Colonic mucosa (tissue), 4 donors: ENCODE measurements around the gene MYOCD. TPM values are rescaled to one million over a fixed set of nuclear protein-coding genes. Genes with fewer than 3 reads are reported as not detected.

ENCODE experiments used
- DNase-seq: peaks from one replicate; pipeline ENCODE4 v3.0.0-alpha.2; 2020
- H3K27ac ChIP-seq: fragments of 200-600 bp; one replicate; pipeline ENCODE4 v1.8.0; 2021
- H3K27me3 ChIP-seq: fragments of 200-600 bp; one replicate; pipeline ENCODE4 v1.8.0; 2021
- H3K36me3 ChIP-seq: fragments of 200-600 bp; one replicate; pipeline ENCODE4 v1.8.0; 2021
- H3K4me1 ChIP-seq: fragments of 200-600 bp; one replicate; pipeline ENCODE4 v1.8.0; 2021; ENCODE audit warnings: mild to moderate bottlenecking
- H3K4me3 ChIP-seq: fragments of 200-600 bp; one replicate; pipeline ENCODE4 v1.8.0; 2021
- H3K9ac ChIP-seq, 2 donors: one replicate each; pipeline ENCODE4 v1.7.0; 2013; ENCODE audit warnings: control low read depth in 2 of 2, low read depth in 2 of 2, low read length in 2 of 2
- H3K9me3 ChIP-seq: fragments of 200-600 bp; one replicate; pipeline ENCODE4 v1.8.0; 2021
- intact Hi-C: fragments of 100-400 bp; cut with DNase I; formaldehyde crosslinking; loops from one replicate; pipeline ENCODE4 v1.14.1; 2022
- total RNA-seq, 2 donors: library from RNA; stranded (reverse); fragmentation: NEBNext Ultra II Directional in 1 of 2; extraction: Animal tissue kit (Norgen Biotek cat#: 25700) in 1 of 2; gene quantifications; one replicate each; pipeline ENCODE4 v1.2.1, GENCODE V29; 2021
- TF ChIP-seq, protein P1 (sequence below): fragments of 200-600 bp; IDR thresholded peaks from one replicate; pipeline ENCODE4 v1.8.0; 2022; ENCODE audit warnings: antibody characterized with exemption, mild to moderate bottlenecking
- donor health status: healthy.
- donor health status: DM: no; HTN: no; CAD: no.
- donor health status: DM: no; HTN: no; CAD: no.

Gene MYOCD
- total RNA-seq, 2 donors from 2014 or later, result 1.1 to 20.5 TPM

DNA sequence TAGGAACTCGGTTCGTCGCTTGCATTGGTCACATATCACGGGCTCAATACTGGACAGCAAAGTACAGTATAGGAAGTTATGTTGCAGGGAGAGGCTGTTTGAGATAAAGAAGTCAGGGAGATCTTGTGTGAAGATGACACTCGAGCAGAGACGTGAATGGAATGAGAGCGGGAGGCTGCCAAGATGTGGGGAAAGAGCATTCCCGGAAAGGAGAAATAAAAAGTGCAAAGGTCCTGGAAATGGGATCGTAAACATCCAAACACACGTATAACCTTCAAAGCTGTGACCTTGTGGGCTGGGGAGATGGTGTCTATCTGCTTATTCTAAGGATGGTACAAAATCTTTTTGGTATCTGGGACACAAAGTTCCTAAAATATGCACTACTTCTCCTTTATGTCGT, 43.0 kb upstream of the MYOCD start:
- no peak overlapping the region for H3K27ac ChIP-seq
- no peaks in the 10 kb centered on the region for H3K9me3 ChIP-seq
- no peak overlapping the region for H3K9ac ChIP-seq
- no peak for DNase-seq
- H3K4me3 ChIP-seq, result no peak overlapping the region
- H3K4me1 ChIP-seq, result no peaks in the 10 kb centered on the region
- TF ChIP-seq, protein P1, sequence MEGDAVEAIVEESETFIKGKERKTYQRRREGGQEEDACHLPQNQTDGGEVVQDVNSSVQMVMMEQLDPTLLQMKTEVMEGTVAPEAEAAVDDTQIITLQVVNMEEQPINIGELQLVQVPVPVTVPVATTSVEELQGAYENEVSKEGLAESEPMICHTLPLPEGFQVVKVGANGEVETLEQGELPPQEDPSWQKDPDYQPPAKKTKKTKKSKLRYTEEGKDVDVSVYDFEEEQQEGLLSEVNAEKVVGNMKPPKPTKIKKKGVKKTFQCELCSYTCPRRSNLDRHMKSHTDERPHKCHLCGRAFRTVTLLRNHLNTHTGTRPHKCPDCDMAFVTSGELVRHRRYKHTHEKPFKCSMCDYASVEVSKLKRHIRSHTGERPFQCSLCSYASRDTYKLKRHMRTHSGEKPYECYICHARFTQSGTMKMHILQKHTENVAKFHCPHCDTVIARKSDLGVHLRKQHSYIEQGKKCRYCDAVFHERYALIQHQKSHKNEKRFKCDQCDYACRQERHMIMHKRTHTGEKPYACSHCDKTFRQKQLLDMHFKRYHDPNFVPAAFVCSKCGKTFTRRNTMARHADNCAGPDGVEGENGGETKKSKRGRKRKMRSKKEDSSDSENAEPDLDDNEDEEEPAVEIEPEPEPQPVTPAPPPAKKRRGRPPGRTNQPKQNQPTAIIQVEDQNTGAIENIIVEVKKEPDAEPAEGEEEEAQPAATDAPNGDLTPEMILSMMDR, result no peak
- H3K27me3 ChIP-seq, result no peaks in the 10 kb centered on the region
- intact Hi-C loops, result no loop called here
- no peaks in the 10 kb centered on the region for H3K36me3 ChIP-seq

DNA sequence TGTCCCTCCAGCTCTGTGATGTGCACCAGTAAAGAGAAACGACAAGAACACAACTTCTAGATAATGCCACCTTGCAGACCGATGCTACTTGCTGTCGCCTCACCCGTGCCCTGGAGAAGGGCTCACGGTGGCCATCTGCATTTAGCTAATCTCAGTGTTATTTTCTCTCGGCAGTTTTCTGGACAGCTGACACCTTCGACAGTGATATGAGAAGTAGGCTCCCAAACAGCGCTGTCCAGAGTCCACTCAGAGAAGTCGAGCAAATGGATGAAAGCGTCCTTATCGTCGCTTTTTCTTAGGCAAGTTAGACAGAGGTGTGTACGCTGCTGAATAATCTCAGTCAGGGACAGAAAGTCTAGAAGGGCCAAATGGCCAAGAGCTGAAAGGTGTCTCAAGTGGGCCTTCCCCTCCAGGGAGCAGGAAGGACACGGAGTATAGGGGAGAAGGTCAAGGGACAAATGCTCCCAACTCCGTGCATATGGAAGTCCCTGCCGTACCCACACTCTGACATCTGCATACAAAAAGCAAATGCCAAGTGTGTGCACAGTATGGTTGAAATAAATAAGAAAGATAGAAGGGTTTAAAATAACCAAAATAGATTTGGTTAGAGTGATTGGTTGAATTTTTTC, 42.4 kb upstream of the MYOCD start:
- intact Hi-C loops, result no loop called here
- H3K9me3 ChIP-seq, result no peaks in the 10 kb centered on the region
- H3K36me3 ChIP-seq, result no peaks in the 10 kb centered on the region
- no peak overlapping the region for H3K4me3 ChIP-seq
- TF ChIP-seq, protein P1, result no peak
- H3K27me3 ChIP-seq, result no peaks in the 10 kb centered on the region
- H3K4me1 ChIP-seq, result no peaks in the 10 kb centered on the region
- no peak for DNase-seq
- H3K27ac ChIP-seq, result no peak overlapping the region
- H3K9ac ChIP-seq, result no peak overlapping the region

DNA sequence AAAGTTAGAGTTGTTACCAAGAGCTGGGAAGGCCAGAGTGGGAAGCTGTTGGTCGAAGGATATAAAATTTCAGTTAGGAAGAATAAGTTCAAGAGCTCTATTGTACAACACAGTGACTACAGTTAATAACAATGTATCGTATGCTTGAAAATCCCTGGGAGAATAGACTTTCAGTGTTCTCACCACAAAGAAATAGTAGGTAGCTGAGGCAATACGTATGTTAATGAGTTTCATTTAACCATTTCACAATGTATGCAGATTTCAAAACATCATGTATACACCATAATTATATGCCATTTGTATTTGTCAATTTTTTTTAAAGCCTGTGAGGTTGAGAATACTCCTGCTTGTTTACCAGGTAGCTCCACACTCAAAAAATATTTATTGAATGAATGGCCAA, 41.5 kb upstream of the MYOCD start:
- Histone ChIP-seq H3K4me1 (no peaks in the 10 kb centered on the region), H3K36me3 (no peaks in the 10 kb centered on the region), H3K9ac (no peak overlapping the region), H3K27me3 (no peaks in the 10 kb centered on the region), H3K27ac (no peak overlapping the region), H3K9me3 (no peaks in the 10 kb centered on the region), H3K4me3 (no peak overlapping the region)
- TF ChIP-seq, protein P1, result no peak
- DNase-seq, result no peak
- intact Hi-C loops, result no loop called here

DNA sequence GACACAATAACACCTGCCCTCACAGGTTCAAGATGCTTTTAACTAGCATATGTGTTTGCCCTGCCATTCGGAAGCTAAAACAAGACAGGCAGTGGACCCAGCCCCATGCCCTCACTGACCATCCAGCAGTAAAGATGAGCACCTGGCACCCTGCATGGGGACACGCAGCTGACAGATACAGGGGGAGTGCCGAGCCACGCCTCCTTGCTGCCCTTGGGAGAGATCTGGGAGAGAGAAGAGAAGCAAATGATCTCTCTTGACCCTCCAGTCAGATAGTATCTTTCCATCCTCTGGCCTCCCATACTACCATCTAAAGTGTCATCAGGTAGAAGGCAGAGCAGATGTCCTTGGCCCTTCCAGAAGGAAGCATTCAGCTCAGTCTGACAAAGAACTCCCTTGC, 40.6 kb upstream of the MYOCD start:
- no peak overlapping the region for H3K4me3 ChIP-seq
- intact Hi-C loops, result no loop called here
- TF ChIP-seq, protein P1, result no peak

DNA sequence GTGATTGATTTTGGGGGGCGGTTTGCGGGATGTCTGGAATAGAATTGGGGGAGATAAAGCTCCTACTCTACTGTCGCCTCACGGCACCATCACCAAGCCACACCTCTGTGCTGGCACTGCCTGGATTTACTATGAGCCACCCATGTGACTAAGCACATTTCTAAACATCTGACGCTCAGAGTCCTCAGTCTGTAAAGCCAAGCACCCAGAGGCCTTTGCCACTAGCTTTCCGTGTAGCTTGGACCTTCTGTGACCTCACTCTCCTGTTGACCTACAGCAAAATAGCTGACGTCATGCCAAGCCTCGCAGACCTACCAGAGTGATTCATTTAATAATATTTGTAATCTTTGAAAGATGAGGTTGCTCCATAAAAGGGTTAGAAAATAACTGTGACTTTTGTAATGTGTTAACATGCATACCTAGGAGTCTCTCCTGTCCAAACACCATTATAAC, 38.5 kb upstream of the MYOCD start:
- Histone ChIP-seq H3K36me3 (no peaks in the 10 kb centered on the region), H3K27me3 (no peaks in the 10 kb centered on the region), H3K4me3 (no peak overlapping the region), H3K4me1 (no peaks in the 10 kb centered on the region), H3K27ac (no peak overlapping the region), H3K9me3 (no peaks in the 10 kb centered on the region), H3K9ac (no peak overlapping the region)
- intact Hi-C loops, result no loop called here
- DNase-seq, result no peak
- TF ChIP-seq, protein P1, result no peak

More for the DNA sequence above, 40.6 kb upstream of the MYOCD start:
- Histone ChIP-seq H3K9me3 (no peaks in the 10 kb centered on the region), H3K27me3 (no peaks in the 10 kb centered on the region), H3K36me3 (no peaks in the 10 kb centered on the region), H3K9ac (no peak overlapping the region), H3K4me1 (no peaks in the 10 kb centered on the region), H3K27ac (no peak overlapping the region)
- DNase-seq, result no peak
